ENCODE data around the gene CABS1.

CABS1 gene

DNA sequence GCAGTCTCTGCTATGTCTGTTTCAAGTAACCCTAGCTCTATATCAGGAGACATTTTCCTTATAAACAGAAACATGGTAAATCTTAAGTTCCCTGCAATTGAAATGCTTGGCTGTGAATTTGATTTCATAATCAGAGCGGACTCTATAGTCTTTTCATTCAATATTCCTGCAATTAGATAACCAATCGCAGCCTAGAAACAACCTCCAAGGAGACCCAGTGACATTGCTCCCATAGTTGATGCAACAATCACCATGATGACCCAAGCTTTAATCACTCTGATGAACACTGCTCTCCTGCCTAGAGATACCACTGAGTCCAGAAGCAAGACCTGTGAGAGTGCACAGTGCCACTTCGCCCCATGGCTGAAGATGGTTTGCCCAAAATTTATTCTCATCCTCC is at the start of gene CABS1:
CABS1 (plus strand) TSS at position 301 of the 400 bp plus-strand sequence; CDS start at position 360, 59 bp downstream.
- FAIRE-seq (no peak), DNase-seq (ENCODE audit: low spot score) (no peak)

DNA sequence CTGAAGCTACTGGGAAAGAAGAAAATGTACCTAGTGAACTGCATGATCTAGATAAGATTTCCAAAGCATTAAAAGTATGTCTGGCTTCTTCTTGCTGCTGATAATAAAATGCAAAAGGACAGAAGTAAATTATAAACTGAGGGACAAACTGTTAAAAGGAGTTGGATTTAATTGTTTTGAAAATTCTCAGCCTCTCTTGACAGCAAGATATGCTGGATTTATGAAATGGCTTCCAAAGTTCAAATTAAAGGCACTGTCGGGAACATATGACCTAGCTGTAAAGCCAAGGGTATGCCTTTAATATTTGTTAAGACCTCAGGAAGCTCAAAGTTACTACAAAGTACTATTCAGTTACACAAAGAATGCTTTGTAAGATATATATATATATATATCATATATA is 46.1 kb upstream of the CABS1 start:
- FAIRE-seq (no peak), DNase-seq (ENCODE audit: low spot score) (no peak)

DNA sequence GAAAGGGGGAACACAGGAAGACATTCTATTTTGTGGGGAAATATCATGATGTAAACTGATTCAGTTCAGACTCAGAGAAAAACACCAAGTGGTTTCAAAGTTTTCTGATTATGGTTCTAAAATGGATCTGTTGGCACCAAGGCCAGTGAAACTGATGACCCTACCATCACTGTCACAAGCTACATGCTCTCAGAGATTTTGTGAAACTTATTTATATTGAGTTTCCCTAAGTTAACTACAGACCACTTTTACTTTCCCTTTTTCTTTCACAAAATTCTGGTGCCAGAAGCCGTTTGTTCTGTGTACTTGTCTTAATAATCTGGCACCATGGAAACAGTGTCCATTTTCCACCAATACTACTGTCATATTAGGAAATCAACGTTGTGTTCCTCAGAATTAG is 43.4 kb upstream of the CABS1 start:
- DNase-seq (ENCODE audit: low spot score) = no peak
- no peak for FAIRE-seq

DNA sequence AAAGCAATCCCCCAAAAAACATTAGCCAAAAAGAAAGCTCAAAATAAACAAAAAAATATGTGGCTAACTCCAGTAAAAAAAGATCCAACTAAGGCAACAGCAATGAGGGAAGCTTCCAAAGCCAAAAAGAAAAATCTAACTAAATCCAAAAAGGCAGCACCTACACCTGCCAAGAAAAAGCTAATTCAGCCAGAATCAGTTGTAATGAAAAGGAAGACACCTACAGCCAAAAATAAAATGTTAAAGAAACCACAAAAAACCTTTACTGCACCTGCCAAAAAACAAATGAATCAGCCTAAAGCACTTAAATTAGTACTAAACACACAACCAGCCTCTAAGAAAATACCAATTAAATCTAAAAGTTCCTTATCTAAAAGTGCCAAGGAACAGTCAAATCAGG is 37.2 kb upstream of the CABS1 start:
- DNase-seq (ENCODE audit: low spot score) = no peak
- FAIRE-seq = no peak

DNA sequence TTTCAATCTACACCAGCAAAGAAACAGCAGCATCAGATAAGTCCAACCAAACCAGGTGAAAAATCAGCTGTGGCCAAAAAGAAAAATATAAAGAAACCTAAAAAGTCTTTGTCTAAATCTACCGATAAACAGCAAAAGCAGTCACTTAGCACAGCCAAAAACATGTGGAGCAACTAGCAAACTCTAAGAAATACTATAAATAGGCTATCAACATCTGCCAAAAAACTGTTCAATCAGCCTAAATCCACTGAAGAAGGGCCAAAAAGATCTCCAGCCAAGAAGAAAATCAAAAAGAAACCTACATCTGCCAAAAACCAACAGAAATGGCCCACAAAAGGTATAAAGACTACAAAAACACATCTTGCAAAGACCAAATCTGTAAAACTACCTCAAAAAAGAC is 36.7 kb upstream of the CABS1 start:
- DNase-seq (ENCODE audit: low spot score) (no peak), FAIRE-seq (no peak)

DNA sequence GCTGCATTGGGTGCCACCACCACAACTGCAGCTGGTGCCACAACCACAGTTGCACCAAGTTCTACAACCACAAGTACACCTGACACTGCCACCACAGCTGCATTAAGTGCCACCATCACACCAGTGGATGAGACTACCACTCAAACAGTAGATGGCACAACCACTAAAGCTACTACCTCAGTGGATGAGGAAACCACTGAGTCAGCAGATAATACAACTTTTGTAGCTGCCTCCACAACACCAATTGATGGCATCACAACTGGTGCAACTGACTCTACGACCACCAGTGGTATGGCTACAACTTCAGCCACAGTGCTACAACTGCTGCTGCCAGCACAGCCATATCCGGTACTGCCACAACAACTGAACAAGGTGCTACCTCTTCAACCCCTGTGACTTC is 35.1 kb upstream of the CABS1 start:
- no peak for FAIRE-seq
- no peak for DNase-seq (ENCODE audit: low spot score)

DNA sequence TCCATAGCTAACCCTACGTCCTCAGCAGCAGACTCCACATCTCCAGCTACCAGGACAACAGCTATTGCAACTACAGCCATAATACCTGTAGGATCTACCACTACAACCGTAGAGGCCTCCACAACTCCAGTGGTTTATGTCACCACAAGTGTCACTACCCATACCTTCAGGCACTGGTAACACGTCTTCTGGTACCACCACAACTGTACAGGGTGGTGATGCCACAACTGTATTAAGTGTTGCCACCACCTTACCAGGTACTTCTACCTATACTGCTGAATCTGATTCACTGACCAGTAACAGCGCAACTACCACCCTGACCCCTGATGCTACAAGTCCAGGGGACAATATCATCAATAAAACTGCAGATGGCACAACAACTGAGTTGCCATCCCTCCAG is 34.6 kb upstream of the CABS1 start:
- FAIRE-seq (no peak), DNase-seq (ENCODE audit: low spot score) (no peak)

DNA sequence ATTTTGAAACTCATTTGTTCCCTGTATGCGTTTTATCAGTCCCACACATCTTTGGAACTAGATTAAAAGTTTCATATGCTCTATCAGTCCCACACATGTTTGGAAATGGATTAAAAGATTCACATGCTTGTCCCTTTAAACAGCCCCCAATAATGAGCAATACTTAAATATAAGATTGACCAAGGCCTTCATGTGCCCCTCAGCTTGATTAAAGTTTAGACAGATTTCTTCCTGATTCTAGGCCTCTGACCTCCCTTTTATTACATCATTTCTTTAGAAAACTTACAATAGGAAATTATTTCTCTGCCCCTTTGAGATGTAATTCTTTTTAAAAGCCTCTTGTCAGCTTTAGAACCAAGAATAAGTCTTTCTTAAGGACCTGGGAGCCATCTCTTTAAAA is 31.7 kb upstream of the CABS1 start:
- no peak for FAIRE-seq
- no peak for DNase-seq (ENCODE audit: low spot score)

DNA sequence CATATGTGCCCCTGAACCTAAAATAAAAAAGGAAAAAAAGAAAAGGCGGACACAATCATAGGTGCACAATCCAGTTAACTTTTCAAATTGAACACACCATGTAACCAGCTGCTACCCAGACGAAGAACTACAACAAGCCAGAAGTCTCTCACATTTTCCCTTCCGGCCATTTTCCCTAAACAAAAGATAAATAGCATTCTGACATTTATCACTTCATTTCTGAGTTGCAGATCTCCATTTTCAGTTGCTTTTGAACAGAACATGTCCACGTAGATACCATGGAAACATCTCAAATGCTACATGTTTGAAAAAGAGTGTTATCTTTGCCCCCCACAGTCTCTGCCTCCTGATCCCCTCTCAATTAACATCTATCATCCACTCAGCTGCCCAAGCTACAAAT is 29.2 kb upstream of the CABS1 start:
- FAIRE-seq (no peak), DNase-seq (ENCODE audit: low spot score) (no peak)

DNA sequence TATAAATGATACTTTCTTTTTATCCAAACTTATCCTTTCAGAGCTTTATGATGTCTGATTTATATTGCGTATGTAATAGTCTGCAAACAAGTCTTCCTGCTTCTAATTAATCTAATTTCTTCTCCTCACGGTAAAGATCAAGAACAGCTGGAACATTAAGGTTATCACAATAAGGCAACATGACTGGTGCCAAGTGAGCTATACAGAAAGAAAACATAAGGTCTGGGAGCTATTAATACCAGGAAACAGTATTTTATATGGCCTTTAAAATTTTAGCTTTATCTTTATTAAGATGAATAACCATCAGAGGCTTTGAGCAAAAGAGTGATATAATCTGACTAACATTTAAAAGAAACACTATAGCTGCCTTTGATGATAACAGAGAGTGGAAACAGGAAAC is 28.7 kb upstream of the CABS1 start:
- no peak for DNase-seq (ENCODE audit: low spot score)
- FAIRE-seq = no peak

DNA sequence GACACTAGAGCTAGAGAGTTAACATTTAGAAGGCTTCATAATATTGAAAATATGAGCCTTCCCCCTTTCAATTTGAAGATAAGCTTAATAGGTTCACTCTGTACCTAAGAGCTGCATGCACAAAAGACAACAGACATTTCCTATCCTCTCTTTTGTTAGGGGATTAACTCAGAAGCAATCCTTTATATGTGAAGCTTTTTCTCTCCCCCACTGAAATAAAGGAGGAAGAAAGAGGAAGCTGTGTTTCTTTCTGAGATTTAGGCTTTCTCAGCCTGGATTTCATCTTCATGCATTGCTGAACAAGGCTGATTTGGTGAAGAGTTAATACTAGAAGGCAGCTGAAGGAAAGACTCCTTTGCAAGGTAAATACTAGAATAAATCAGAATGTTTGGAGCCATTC is 21.0 kb upstream of the CABS1 start:
- DNase-seq (ENCODE audit: low spot score) = no peak

DNA sequence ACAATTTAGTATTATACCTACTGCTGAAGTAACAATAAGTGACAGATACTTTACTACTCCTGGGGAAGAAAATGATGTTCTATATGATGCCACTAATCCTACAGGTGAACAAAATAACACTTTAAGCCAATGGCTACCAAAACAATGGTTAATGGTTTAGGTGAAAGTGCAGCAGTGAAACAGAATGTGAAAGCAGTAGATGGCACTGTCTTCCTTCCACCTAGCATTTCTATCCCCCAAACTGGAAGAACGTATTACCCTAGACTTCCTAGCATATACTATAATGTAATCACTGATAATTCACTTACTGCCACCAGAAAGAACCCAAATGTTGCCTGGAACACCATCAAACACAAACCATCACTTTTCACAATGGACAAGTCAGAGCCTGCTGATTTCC is 18.9 kb upstream of the CABS1 start:
- DNase-seq (ENCODE audit: low spot score) = no peak
- FAIRE-seq = no peak

More for the DNA sequence above, 21.0 kb upstream of the CABS1 start:
- FAIRE-seq = no peak

DNA sequence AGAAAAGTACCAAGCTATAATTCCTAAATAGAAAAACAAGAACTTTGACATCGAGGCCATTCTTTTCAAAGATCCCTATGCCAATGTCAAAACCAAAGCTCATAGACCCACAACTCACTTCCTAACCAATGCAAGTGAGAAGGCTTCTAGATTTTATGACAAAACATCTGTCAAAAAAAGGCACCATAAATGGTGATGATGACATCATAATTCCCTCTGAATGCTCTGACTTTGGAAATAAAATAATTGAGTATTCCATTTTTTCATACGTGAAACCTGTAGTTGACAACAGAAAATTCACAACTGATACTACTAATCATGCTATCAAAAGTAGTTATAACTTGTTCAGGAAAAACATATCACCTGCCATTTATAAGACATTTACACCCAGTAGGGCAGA is 8.7 kb upstream of the CABS1 start:
- DNase-seq (ENCODE audit: low spot score) (no peak), FAIRE-seq (no peak)

DNA sequence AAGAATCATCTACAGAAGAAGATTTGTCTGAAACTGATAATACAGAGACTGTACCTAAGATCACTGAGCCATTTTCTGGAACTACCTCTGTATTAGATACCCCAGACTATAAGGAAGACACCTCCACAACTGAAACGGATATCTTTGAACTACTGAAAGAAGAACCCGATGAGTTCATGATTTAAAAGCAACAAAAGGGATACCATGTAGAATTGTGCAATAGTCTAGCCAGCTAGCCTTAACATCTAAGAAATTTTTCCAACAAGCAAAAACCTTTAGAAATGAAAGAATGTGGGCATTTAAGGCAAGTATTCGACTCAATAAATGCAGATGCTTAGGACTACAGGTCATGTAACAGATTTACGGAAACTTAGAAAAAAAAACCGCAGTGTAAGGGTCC is 1.3 kb downstream of the CABS1 start:
- no peak for FAIRE-seq
- DNase-seq (ENCODE audit: low spot score) = no peak

DNA sequence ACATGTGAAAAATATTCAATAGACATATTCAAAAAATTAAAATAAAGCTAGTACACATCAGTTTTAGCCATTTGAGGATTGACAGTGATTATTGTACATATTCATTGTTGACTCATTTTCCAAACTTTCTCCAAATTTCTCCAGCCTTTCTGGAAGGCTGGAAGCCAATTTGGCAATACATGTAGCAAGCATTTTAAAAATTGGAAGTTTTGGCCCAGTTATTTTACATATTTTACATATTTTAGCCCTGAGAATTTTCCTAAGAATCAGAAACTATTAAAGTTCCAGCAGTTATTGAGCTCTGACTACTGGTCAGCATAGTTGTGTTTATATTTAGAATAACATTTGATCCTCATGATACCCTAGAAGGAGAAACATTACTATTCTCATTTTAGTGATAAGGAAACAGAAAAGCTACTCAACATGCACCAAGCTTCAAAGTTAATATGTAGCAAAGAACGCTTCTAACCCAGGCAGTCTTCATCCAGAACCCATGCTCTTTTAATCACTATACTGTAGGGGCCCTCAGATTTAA is 3.2 kb downstream of the CABS1 start:
- DNase-seq (ENCODE audit: low spot score) (no peak), FAIRE-seq (no peak)

DNA sequence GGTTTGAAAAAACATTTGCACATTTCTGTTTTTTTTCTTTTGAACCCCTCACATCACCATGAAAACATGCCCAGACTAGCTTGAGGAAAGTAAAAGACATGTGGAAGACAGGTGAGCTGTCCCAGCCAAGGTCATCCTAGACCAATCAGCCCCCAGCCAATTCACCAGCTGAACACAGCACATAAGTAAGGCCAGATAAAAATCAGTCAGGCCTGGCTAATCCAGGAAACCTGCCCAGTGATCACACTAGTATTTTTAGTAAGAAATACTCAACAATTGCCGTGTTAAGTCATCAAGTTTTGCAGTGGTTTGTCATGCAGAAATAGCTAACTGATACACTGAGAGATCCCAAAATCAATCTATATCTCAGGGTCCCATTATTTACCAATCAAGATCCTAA is 21.4 kb downstream of the CABS1 start:
- DNase-seq (ENCODE audit: low spot score) (no peak), FAIRE-seq (no peak)

DNA sequence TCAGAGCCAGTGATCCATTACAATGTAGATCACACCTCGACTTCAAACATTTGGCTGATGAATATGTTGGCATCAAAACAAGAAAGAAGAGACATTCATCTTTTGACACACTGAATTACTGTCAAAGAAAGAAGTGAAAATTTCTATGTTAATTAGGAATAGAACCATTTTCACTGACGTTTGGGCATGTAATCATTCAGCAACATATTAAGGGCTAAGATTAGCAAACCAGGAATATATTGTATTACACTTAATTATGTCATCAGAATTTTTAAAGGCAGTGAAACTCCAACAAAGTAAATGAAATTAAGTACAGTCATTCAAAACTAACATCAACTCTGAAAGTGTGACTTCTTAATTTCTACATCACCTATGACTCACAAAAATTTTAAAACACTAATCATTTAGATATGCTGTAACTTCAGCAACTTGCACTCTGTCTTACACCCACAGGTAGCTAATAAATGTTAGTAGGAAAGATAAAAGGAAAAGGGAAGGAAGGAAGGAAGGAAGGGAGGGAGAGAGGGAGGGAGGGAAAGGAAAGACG is 24.4 kb downstream of the CABS1 start:
- FAIRE-seq = no peak
- DNase-seq (ENCODE audit: low spot score) = no peak

DNA sequence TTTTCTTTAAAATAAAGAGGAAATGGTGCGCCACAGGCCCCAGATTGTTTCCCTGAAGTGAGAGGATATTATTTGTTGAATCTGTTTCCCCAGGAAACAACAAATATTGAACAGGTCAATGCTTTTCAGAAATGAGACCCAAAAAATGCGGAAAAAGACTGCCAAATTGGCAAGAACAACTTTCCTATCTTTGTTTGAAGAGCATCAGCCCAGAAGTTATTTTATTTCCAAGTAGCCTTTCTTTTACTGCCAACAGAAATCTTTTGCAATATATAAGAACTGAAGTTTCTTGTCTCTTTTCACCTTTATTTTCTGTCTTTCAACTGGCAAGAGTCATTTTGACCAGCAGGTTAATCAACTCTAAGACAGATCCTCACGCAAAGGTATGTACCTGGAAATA is 25.7 kb downstream of the CABS1 start, which contains the start of gene SMR3A:
SMR3A (plus strand) TSS at position 301 of the 400 bp plus-strand sequence. CDS start 1,356 bp downstream, outside the sequence.
- no peak for DNase-seq (ENCODE audit: low spot score)
- no peak for FAIRE-seq

DNA sequence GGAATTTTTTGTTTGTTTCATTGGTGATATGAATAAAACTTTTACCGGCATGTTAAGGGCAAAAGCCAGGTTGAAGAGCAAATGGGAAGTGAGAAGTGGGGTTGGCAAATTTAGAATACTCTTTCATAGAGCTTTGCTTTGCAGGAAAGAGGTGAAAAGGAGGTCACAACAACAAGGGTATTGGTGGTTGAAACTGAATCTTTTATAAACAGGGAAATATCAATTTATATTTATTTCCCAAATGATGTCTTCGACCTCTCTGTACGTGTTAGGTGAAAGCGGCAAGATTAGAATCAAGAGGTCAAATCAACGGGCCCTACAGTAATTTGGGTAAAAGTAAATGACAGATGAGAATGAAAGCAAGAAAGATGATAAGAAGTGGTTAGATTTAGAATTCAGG is 29.2 kb downstream of the CABS1 start:
- FAIRE-seq (no peak), DNase-seq (ENCODE audit: low spot score) (no peak)

DNA sequence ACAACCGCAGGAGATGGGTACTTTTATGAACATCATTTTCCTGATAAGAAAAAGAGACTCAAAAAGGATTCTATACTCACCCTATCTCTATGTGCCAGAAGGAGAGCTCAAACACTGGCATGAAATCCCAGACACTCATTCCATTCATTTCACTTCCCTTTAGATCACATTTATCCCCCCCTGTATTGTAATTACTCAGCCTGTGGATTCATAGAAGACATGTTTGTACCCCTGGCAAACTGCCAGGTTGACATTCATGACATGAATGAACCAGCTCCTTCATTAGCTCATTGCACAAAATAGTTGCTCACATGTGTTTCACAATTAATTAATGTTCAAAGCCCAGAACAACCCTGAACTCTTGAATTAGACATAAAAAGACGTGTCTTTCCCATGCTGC is 30.7 kb downstream of the CABS1 start:
- DNase-seq (ENCODE audit: low spot score) = no peak
- no peak for FAIRE-seq

DNA sequence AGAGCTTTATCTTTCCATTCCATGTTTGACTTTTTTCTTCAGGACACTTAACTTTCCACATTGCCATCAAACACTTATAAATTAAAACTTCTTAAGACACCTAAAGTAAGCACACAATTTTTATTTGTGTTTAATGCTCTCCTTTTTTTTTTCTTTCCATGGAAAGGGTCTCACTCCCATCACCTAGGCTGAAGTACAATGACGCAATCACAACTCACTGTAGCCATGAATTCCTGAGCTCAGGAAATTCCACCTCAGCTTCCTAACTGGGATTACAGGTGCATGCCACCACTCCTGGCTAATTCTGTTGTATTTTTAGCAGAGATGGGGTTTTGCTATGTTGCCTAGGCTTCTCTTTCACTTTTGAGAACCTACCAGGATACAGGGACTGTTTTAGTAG is 33.0 kb downstream of the CABS1 start:
- FAIRE-seq (no peak), DNase-seq (ENCODE audit: low spot score) (no peak)

DNA sequence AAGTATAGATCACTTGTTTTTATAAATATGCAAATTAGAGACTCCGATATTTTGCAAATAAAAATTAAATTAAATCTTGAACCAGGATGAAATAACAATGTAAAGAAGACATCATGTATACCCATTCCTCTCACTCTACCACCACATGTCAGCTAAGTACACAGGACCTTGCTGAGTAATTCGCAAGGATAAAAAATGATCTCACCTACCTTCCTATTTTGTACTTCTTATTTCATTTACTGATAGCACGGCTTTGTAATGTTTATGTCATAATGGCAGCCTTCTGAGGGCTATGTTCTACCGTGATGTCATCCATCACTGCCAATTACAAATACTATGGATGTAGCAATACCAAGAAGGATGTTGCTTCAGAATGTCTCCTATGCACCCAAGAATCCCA is 37.2 kb downstream of the CABS1 start:
- no peak for FAIRE-seq
- DNase-seq (ENCODE audit: low spot score) = no peak

DNA sequence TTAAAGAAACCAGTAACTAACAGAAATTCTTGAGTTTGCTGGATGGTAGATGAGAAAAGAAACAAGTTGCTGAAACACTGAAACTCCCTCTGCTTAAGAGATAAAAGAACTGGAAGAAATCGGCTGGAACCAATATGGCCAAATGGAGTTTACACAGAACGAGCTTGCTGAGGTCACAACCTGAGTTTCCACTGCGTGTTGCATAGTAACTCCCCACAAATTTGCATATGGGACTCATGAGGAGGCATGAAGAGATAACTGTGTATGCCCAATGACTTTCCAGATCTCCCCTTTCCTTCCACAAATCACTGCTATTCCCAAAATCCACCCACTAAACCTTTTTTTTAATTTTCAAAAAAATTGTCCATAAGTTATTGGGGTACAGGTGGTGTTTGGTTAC is 38.0 kb downstream of the CABS1 start:
- no peak for DNase-seq (ENCODE audit: low spot score)
- FAIRE-seq = no peak

DNA sequence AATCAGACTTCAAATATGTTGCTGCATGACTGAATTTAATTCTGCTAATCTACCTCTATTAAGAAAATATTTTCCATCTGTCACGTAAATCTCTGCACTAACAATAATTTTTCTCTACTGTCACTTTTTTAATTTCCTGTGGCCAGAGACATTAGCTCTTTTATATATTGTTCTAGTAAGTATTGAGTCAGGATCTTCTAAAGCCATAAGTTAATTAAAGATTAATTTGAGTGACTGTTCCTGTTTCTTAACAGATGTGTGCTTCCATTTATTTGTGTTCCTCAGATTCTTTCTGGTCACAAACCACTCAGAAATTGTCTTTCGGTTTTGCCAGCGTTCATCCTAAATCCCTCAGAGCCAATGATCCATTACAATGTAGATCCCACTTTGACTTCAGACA is 45.8 kb downstream of the CABS1 start:
- FAIRE-seq (no peak), DNase-seq (ENCODE audit: low spot score) (no peak)

Data from RCC 7860 (cell line).